Stimulated activated CD4-positive, alpha-beta T cell treated with anti-CD3 and anti-CD28 coated beads, TNF-alpha, amount 100 ng/mL, for 4 hours (primary cell): ENCODE results near the gene ACADVL.
A peak's percentile ranks its signal among the peaks of the same experiment; 100 is the strongest.

Source experiments
- DNase-seq, 3 experiments: peaks; one replicate each; pipeline ENCODE4 v3.0.0-alpha.2; 2020; ENCODE audit warnings: low read depth in 3 of 3

Gene ACADVL

GRCh38 chr17:7191571-7192270, 28.0 kb upstream of the ACADVL start:
- DNase-seq: no peak

- no peak for DNase-seq
These were observed 27.3 kb upstream of the ACADVL start for GRCh38 chr17:7192271-7192937.

GRCh38 chr17:7195971-7196370, 23.8 kb upstream of the ACADVL start:
- DNase-seq: no peak

DNA sequence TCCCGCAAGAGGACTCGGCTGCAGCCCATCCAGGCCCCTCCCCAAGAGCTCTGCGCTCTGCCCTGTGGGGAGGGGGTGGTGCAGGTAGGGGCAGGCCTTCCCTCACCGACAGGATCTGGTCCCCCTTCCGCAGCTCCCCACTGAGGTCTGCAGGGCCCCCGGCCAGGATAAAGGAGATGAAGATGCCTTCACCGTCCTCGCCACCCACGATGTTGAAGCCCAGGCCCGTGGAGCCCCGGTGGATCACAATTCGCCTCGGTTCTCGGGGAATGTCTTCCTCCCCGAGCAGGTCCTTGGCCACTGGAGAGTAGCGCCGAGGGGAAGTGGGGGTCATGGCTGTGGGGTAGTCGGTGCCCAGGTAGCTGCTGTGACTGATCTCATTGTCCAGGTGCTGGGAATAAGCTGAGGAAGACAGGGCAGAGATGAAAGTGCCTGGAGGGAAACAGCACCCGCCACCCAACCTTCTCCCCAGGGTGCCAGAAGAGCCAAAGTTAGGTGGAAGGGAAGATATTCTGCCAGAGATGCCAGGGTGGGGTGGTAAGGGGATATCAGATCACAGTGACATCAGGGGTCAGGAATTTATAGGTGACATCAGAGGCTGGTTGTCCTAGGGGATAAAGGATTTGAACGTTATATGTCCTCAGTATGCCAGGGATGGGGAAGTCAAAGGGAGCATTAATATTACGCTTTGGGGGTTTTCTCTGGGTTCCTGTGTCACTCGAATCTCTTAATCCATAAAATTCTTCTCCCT, 22.9 kb upstream of the ACADVL start:
- DNase-seq: no peak

GRCh38 chr17:7203391-7203790, 16.3 kb upstream of the ACADVL start:
- DNase-seq: no peak

DNA sequence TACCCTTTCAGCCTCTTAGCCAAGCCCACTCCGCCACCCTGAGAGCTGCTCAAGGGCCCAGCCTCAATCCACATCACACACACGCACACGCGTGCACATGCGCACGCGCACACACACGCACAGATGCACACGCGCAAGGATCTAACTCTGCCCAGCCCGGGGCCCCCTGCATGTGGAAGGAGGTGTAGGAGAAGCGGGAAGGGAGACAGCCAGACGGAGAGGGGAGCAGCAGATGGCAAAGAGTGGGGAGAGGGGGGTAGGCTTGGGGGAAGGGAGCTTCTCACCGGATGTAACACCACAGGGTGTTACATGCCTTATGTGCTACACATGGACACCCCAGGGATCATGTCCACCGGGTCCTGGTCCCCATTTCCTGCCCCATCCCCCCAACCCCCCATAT, 15.4 kb upstream of the ACADVL start:
- no peak for DNase-seq

DNA sequence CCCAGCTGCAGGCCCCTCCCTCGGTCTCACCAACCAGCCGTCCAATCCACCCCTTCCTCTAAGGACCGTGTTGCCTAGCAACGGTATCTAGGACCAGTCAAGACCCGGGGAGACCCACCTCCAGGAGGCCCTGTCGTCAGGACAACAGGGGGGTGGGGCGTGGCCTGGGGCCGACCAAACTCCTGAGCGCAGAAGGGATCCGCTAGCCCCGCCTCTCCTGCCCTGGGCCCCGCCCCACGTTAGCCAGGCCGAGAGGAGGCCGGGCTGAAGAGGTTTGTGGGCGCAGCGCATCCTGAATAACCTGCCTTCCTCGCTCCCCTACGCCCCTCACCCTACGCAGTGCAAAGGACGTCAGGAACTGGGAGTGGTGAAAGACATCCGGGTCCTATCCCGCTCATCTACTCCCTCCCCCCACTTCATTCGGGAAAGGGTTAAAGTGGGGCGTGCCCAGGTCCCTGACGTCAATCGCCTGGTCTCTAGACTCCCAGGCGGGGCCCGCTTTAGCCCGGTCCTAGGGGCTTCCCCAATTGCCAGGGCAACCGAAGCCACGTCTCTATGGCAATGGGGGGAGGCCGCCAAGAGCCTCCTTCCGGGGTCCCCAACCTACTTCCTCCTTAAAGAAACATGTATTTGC, 14.8 kb upstream of the ACADVL start:
- DNase-seq: peak; percentile 82 to 87 (median 85)

DNA sequence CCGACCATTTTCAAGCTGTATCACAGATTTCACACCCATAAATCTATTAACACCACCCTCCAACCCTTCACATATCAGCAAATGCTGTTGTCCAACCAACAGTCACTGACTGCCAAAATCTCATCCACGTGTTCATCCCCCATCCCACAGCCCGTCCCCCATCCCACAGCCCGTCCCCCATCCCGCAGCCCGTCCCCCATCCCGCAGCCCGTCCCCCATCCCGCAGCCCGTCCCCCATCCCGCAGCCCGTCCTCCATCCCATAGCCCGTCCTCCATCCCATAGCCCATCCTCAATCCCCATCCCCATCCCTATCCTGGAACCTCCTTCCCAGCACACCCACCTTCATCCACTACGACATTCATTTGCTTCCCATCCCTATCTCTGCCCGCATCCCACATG, 14.2 kb upstream of the ACADVL start:
- DNase-seq: no peak

DNA sequence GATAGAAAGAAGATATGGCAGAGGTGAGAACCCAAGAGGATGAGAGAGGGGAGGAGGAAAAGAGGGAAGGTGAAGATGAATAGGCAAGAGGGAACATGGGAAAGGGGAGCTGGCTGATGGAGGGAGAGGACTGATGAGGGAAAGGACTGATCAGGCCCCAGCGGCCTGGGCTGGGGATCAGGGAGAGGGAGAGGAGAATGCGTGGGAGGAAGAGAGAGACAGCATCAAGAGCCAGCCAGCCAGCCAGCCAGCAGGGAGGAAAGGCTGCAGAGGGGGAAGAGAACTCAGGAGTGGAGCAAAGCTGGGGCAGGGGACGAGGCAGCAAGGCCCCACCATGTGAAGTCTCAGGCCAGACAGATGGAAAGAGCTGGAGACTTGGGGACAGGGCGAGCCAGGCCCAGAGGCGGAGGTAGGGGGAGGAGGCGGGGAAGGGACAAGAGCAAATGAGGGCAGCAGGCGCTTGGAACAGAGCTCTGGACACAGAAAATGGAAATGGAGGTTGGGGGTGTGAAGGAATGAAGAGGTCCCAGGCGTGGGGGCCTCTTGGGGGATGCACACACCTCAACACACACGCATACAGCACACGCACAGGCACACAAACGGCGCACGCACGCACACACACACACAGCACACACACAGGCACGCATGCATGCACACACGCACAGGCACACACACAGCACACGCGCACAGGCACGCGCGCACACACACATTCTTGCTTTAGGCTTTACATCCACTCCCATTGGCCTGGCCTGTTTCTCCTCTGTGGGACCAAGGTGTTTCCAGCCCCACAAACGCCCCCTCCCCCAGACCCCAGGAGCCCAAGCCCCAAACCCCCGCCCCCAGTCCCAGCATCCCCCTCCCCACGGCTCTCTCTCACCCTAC, 12.4 kb upstream of the ACADVL start:
- DNase-seq: no peak

DNA sequence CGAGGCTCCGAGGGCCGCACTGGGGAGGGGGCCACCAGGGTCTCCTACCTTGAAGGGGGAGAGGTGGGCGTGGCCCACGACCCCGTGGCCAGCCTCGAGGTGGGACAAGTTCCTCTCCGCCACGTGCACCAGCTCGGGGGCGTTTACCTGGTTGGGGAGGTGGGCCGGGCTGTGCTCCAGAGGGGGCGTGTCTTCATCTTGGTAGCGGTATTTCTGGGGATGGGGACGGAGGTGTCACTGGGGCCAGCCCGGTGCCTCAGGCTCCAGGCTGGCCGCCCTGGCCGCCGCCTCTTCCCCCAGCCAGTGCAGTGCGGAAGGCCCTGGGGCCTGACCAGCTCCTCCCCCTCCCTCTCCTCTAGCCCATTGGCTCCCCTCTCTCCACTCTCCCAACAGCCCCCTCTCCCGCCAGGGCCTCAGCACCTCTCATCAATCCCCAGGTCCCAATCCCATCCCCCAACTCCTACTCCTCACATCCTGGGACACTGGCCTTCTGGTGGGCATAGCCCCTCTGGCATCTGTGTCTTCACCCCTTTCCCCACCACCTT, 11.6 kb upstream of the ACADVL start:
- DNase-seq: no peak

DNA sequence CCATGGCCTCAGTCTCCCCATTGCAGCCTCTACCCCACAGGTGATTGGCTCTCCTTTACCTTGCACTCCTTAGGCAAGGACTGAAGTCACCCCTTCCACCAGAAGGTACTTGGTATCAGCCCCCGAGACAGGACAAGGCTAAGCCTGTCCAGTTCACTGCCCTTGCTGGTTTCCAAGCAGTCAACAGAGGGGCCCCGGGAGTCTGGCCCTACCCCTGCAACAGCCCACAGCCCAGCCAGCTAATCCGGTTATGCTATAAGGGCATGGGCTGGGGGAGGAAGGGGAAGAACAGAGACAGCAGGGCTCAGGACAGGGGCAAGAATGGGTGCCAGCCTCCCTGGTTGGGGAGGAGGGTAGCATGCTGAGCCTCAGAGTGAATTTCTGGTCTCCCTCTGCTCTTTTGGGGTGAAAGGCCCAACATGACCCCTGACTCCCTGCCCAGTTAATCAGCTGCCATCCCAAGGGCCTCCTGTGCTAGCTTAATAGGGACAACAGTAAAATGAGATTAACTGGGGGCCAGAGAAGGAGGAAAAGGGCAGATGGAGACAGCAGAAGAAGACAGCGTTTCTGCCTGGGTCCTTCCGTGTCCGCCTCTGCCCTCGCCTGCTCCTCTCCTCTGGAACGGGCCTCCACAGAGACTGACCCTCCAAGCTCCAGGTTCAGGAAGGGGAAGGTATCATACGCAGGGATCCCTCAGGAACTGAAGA, 10.8 kb upstream of the ACADVL start:
- DNase-seq: no peak

GRCh38 chr17:7211491-7212273, 8.1 kb upstream of the ACADVL start:
- DNase-seq: no peak

- DNase-seq: no peak
These were observed 5.8 kb upstream of the ACADVL start for GRCh38 chr17:7213895-7214299.

- peak; percentile 98 to 99 (median 98) for DNase-seq
These were observed 5.2 kb upstream of the ACADVL start for GRCh38 chr17:7214300-7215135.

DNA sequence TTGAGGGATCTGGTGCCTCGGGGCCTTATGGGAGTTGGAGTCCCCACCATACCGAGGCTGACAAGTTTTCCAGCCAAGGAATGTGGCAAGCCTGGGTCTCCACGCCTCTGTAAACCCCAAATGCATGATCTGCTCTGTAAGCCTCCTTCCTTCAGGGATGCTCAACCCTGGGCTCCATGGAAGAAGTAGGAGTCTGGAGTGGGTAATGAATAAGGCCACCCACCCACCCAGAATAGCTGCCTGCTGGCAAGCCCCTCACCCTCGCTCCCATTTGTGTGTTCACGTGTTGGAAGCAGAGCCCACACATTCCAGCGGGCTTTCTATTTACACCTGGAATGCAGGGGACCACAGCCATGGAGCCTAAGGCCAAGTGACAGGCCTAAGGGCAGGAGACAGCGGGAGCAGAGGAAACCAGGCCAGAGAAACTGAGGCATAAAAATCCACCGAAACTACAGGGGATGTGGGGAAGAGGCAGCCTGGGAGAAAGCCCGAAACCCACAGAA, 4.6 kb upstream of the ACADVL start:
- no peak for DNase-seq

- no peak for DNase-seq
These were observed 4.0 kb upstream of the ACADVL start for GRCh38 chr17:7215652-7216180.

DNA sequence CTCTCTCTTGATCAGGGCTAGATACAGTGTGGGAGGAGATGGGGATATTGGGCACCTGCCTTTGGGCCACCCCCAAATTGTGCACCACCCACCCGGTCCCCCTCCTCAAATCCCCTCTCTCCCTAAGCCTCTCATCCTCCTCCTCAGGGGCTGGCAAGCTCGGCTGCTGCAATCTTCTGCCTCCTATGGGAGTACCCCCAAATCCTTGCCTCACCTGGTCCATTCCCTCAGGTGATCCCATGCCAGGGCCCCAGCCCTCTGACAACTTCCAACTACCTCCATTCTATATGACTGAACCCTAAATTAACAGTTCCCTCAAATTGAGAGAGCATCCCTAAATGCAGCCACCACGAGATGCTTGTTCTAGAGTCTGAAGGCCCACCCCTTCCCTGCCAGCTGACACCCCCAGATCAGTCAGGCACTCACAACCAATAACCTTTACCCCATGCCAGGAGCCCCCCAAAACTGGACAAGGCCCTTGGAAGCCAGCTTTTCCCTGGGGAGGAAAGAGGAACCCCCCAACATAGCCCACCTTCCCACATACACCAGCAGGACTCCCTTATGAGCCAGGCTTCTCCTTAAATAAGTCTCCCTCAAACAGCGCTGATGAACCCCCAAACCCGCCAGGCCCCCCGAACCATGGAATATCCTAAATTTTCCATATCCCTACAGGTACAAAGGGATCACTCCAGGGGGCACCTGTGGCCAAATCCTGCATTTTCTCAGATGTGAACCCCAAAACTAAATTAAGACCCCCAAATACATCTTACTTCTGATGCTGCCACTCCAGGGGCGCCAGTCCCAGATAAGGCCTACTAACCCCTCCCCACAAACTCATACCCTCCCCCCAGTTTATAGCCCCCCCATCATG, 3.3 kb upstream of the ACADVL start:
- DNase-seq: no peak
